ENCODE measurements around the gene TK2. TPM values are rescaled to one million over a fixed set of nuclear protein-coding genes. Genes with fewer than 3 reads are reported as not detected.

Gene TK2
- total and polyA plus RNA-seq, 7 experiments from 2014 or later: 3.5 to 19.8 (median 6.4) TPM

GRCh38 chr16:66548068-66548467 is 1.9 kb downstream of the TK2 start:
- peaks cover 31 to 34% of the 10 kb centered on the region in 2 donors for H3K4me1 ChIP-seq (ENCODE audit: control insufficient read depth in 2 of 2, insufficient read depth in 2 of 2, low read length in 2 of 2)
- H3K27ac Mint-ChIP-seq: peak overlapping the region; percentile 65 to 92 (median 87)
- peak overlapping the region in 6 of 10 donors; percentile 22 to 88 (median 70) for H3K4me3 Mint-ChIP-seq
- no peak overlapping the region for H3K27ac ChIP-seq (ENCODE audit: low read depth, low read length)
- no peaks in the 10 kb centered on the region for H3K27me3 ChIP-seq (ENCODE audit: control insufficient read depth in 2 of 2, insufficient read depth in 2 of 2, low read length in 2 of 2)
- H3K4me3 ChIP-seq (ENCODE audit: low read length): no peak overlapping the region
- no peak for ATAC-seq
- H3K36me3 ChIP-seq (ENCODE audit: control insufficient read depth in 2 of 3, insufficient read depth in 3 of 3, low read length in 3 of 3): no peaks in the 10 kb centered on the region
- H3K27me3 Mint-ChIP-seq: peaks cover 0 to 2% (median 0%) of the 10 kb centered on the region in 5 donors
- peaks cover 27 to 60% (median 52%) of the 10 kb centered on the region in 7 donors for H3K4me1 Mint-ChIP-seq
- POLR2A ChIA-PET: interaction anchor here (0.8 to 9.5 kb wide), 6 partner anchors 8 to 32 kb away, joined by 3 to 164 read pairs (median 4); partner anchors contain the start of gene CMTM2
- DNase-seq: no peak
- no peaks in the 10 kb centered on the region for H3K9me3 ChIP-seq (ENCODE audit: control insufficient read depth in 2 of 3, low read length in 3 of 3)
- peaks cover 0 to 22% (median 0%) of the 10 kb centered on the region in 5 donors for H3K36me3 Mint-ChIP-seq
- peaks cover 0 to 7% (median 0%) of the 10 kb centered on the region in 11 donors for H3K9me3 Mint-ChIP-seq
- CTCF ChIA-PET: interaction anchor here (0.6 to 1.3 kb wide), 3 partner anchors 9 to 26 kb away, joined by 3 to 5 read pairs (median 4); no protein-coding TSS in a partner anchor
- intact Hi-C loops (cut with micrococcal nuclease): loop anchor here in 1 of 2 donors (1.0 kb wide), 1 partner anchor 12 kb away; no protein-coding TSS in a partner anchor

DNA sequence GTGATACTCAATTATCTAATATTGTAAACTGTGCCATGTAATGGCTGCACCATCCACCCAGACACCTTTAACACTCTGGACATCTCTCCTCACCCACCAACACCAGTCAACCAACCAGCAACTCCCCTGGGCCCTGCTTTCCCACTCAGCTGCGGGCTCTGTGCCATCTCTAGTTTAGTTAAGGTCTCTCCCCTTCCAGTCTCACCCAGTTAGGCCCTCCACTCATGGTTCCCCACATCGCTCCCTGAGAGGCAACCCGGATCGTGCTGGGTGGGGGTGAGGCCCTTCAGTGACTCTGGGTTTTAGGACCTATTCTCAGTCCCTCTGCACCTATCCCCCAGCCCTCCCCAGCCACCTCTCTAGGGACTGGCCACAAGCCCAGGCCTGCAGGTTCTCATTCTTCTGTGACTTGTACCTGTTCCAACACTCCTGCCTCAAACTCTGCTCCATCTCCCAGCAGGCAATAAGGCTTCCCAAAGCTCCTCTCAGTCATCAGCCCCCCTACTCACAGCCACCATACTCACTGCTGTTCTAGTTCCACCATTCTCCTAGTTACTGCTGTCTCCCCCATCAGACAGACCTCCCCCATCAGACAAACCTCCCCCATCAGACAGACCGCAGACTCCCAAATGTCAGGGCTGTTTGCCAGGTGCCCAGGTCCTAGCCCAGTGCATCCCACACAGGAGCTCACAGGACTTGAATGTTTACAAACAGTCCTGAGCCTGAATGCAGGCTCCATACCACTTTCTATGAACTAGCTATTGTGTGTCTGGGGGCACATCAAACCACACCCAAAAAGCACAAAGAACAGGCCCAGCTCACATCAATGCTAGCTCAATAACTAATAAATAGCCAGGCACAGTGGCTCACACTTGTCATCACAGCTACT is 2.6 kb downstream of the TK2 start:
- intact Hi-C loops (cut with micrococcal nuclease): no loop called here
- H3K27me3 Mint-ChIP-seq: peaks cover 0 to under 1% (median 0%) of the 10 kb centered on the region in 5 donors
- POLR2A ChIA-PET: interaction anchor here (0.8 to 9.5 kb wide), 6 partner anchors 9 to 32 kb away, joined by 3 to 164 read pairs (median 4); partner anchors contain the start of gene CMTM2

DNA sequence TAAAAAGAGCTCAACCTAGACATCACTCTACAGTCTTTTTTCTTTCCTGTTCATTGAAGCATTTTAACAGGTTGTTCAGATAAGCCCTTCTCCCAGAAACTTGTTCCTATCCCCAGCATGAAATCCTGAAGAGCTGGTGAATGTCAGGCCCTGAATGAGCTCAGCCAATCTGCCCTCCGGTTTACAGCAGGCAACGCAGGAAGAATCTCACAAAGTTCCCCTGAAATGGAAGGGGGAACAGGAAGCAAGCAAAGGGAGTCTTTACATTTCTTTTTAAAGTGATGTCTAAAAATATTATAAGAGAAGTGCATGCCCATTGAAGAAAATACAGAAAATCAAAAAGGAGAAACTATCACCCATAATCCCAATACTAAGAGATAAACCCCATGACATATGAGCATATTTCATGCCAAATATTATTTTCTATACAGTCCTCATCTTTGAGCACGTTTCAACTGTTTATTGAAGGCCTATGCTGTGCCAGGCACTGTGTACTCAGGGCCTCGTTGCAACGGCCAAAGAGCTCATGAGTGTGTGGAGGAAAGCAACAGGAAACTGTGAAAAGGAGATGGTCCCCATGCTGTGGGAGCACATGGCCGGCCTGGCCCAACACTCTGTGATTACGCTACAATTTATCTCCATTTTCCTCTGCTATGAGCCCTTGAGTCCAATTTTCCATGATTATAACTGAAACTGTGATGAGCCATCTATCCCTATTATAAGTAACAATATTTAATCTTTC is 5.7 kb downstream of the TK2 start:
- H3K9me3 Mint-ChIP-seq: no peaks in the 10 kb centered on the region
- H3K4me3 ChIP-seq (ENCODE audit: low read length): no peak overlapping the region
- CTCF ChIA-PET: interaction anchor here (1.6 kb wide), 1 partner anchor 8 kb away, joined by 3 read pairs; the partner anchor contains the start of gene CKLF
- no peaks in the 10 kb centered on the region for H3K36me3 ChIP-seq (ENCODE audit: control insufficient read depth in 2 of 3, insufficient read depth in 3 of 3, low read length in 3 of 3)
- no peaks in the 10 kb centered on the region for H3K27me3 ChIP-seq (ENCODE audit: control insufficient read depth in 2 of 2, insufficient read depth in 2 of 2, low read length in 2 of 2)
- H3K4me1 ChIP-seq (ENCODE audit: control insufficient read depth in 2 of 2, insufficient read depth in 2 of 2, low read length in 2 of 2): peaks cover 5 to 11% of the 10 kb centered on the region in 2 donors
- peak overlapping the region in 3 of 9 donors; percentile 15 to 74 (median 67) for H3K27ac Mint-ChIP-seq
- H3K9me3 ChIP-seq (ENCODE audit: control insufficient read depth in 2 of 3, low read length in 3 of 3): no peaks in the 10 kb centered on the region
- POLR2A ChIA-PET: interaction anchor here (0.6 to 1.8 kb wide), 4 partner anchors 8 to 69 kb away, joined by 4 to 7 read pairs (median 5); partner anchors contain the start of gene CKLF
- H3K4me1 Mint-ChIP-seq: peaks cover 23 to 55% (median 36%) of the 10 kb centered on the region in 7 donors
- intact Hi-C loops (cut with micrococcal nuclease): no loop called here
- DNase-seq (no peak), ATAC-seq (no peak)
- no peaks in the 10 kb centered on the region for H3K27me3 Mint-ChIP-seq
- no peak overlapping the region for H3K27ac ChIP-seq (ENCODE audit: low read depth, low read length)
- H3K36me3 Mint-ChIP-seq: peaks cover 0 to 24% (median 0%) of the 10 kb centered on the region in 5 donors
- no peak overlapping the region for H3K4me3 Mint-ChIP-seq

More for the DNA sequence above, 2.6 kb downstream of the TK2 start:
- Histone ChIP-seq H3K27me3 (ENCODE audit: control insufficient read depth in 2 of 2, insufficient read depth in 2 of 2, low read length in 2 of 2) (no peaks in the 10 kb centered on the region), H3K4me3 (ENCODE audit: low read length) (no peak overlapping the region), H3K9me3 (ENCODE audit: control insufficient read depth in 2 of 3, low read length in 3 of 3) (no peaks in the 10 kb centered on the region), H3K36me3 (ENCODE audit: control insufficient read depth in 2 of 3, insufficient read depth in 3 of 3, low read length in 3 of 3) (no peaks in the 10 kb centered on the region), H3K27ac (ENCODE audit: low read depth, low read length) (no peak overlapping the region), H3K4me1 (ENCODE audit: control insufficient read depth in 2 of 2, insufficient read depth in 2 of 2, low read length in 2 of 2) (peaks cover 31 to 34% of the 10 kb centered on the region in 2 donors)
- DNase-seq (no peak), ATAC-seq (no peak)
- H3K36me3 Mint-ChIP-seq: peaks cover 0 to 18% (median 0%) of the 10 kb centered on the region in 5 donors
- H3K9me3 Mint-ChIP-seq: peaks cover 0 to 3% (median 0%) of the 10 kb centered on the region in 11 donors
- CTCF ChIA-PET: interaction anchor here (1.0 to 1.3 kb wide), 2 partner anchors 21 to 25 kb away, joined by 3 to 4 read pairs; no protein-coding TSS in a partner anchor
- peaks cover 26 to 57% (median 45%) of the 10 kb centered on the region in 7 donors for H3K4me1 Mint-ChIP-seq
- H3K4me3 Mint-ChIP-seq: peak overlapping the region in 2 of 10 donors; percentile 0 to 43
- peak overlapping the region; percentile 55 to 92 (median 87) for H3K27ac Mint-ChIP-seq

DNA sequence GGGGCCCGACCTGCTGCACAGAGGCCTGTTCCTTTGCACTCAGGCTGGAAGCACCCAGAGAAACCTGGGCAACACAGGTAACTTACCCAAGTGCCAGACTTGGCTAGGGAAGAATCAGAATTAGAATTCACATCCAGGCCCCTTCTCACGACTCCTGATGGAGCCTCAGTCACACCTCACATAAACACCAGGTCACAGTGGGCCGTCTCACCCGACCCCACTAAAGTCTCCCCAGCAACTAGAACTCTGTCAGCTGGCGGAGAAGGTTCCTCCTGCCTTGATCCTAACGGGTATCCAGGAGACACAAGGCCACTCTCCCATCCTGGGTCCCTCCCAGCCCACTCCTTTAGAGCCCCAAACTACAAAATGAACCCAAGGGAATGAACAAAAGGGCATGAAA is 6.4 kb downstream of the TK2 start:
- Mint-ChIP-seq H3K27me3 (no peaks in the 10 kb centered on the region), H3K4me3 (no peak overlapping the region), H3K27ac (peak overlapping the region in 3 of 9 donors; percentile 45 to 74 (median 67)), H3K9me3 (no peaks in the 10 kb centered on the region), H3K4me1 (peaks cover 20 to 54% (median 34%) of the 10 kb centered on the region in 7 donors), H3K36me3 (peaks cover 0 to 26% (median 0%) of the 10 kb centered on the region in 5 donors)
- ChIA-PET CTCF (interaction anchor here (1.6 kb wide), 1 partner anchor 9 kb away, joined by 3 read pairs; the partner anchor contains the start of gene CKLF), POLR2A (interaction anchor here (0.6 to 1.8 kb wide), 3 partner anchors 8 to 69 kb away, joined by 4 to 7 read pairs (median 6); partner anchors contain the start of gene CKLF)
- H3K27me3 ChIP-seq (ENCODE audit: control insufficient read depth in 2 of 2, insufficient read depth in 2 of 2, low read length in 2 of 2): no peaks in the 10 kb centered on the region
- no peak overlapping the region for H3K27ac ChIP-seq (ENCODE audit: low read depth, low read length)
- intact Hi-C loops (cut with micrococcal nuclease): no loop called here
- H3K4me1 ChIP-seq (ENCODE audit: control insufficient read depth in 2 of 2, insufficient read depth in 2 of 2, low read length in 2 of 2): peaks cover 0 to 5% of the 10 kb centered on the region in 2 donors
- no peak for DNase-seq
- H3K9me3 ChIP-seq (ENCODE audit: control insufficient read depth in 2 of 3, low read length in 3 of 3): no peaks in the 10 kb centered on the region
- ATAC-seq: no peak
- H3K4me3 ChIP-seq (ENCODE audit: low read length): no peak overlapping the region
- H3K36me3 ChIP-seq (ENCODE audit: control insufficient read depth in 2 of 3, insufficient read depth in 3 of 3, low read length in 3 of 3): no peaks in the 10 kb centered on the region

- intact Hi-C loops (cut with micrococcal nuclease): no loop called here
- ATAC-seq (no peak), DNase-seq (no peak)
- no peaks in the 10 kb centered on the region for H3K9me3 Mint-ChIP-seq
- POLR2A ChIA-PET: interaction anchor here (1.3 kb wide), 1 partner anchor 10 kb away, joined by 3 read pairs; the partner anchor contains the start of gene CKLF
- no peaks in the 10 kb centered on the region for H3K27me3 ChIP-seq (ENCODE audit: control insufficient read depth in 2 of 2, insufficient read depth in 2 of 2, low read length in 2 of 2)
- H3K27ac Mint-ChIP-seq: peak overlapping the region in 2 of 9 donors; percentile 0 to 9
- peaks cover 0 to 4% (median 0%) of the 10 kb centered on the region in 3 experiments for H3K36me3 ChIP-seq (ENCODE audit: control insufficient read depth in 2 of 3, insufficient read depth in 3 of 3, low read length in 3 of 3)
- H3K4me1 Mint-ChIP-seq: peaks cover 14 to 52% (median 26%) of the 10 kb centered on the region in 7 donors
- CTCF ChIA-PET: interaction anchor here (1.6 kb wide), 1 partner anchor 10 kb away, joined by 3 read pairs; the partner anchor contains the start of gene CKLF
- peaks cover 0 to 30% (median 3%) of the 10 kb centered on the region in 5 donors for H3K36me3 Mint-ChIP-seq
- H3K4me1 ChIP-seq (ENCODE audit: control insufficient read depth in 2 of 2, insufficient read depth in 2 of 2, low read length in 2 of 2): peaks cover 0 to 3% of the 10 kb centered on the region in 2 donors
- no peak overlapping the region for H3K27ac ChIP-seq (ENCODE audit: low read depth, low read length)
- no peaks in the 10 kb centered on the region for H3K9me3 ChIP-seq (ENCODE audit: control insufficient read depth in 2 of 3, low read length in 3 of 3)
- H3K4me3 Mint-ChIP-seq: no peak overlapping the region
- H3K4me3 ChIP-seq (ENCODE audit: low read length): no peak overlapping the region
- no peaks in the 10 kb centered on the region for H3K27me3 Mint-ChIP-seq
Measured at GRCh38 chr16:66542396-66542795, 7.5 kb downstream of the TK2 start.

Data from naive thymus-derived CD4-positive, alpha-beta T cell (primary cell).